Umbilical cord (tissue), 1 donor: ENCODE results near the gene MPP3. TPM values are rescaled to one million over a fixed set of nuclear protein-coding genes. Genes with fewer than 3 reads are reported as not detected.

Experiments
- total RNA-seq: library from RNA; depleted of rRNA; stranded (reverse); fragments of >200 nt; gene quantifications from one replicate; pipeline ENCODE4 v1.2.3, GENCODE V29; 2014; ENCODE audit warnings: low replicate concordance; ENCODE audit not compliant: insufficient read depth

The MPP3 gene
- total RNA-seq, 1 donor from 2014 or later, result 11.6 TPM

Other genes starting within 250 kb of the MPP3 start
- gene MEOX1, start 171.2 kb downstream of the MPP3 start, total RNA-seq, result 4.6 TPM
- 0.96 TPM for gene SOST, start 74.4 kb downstream of the MPP3 start, total RNA-seq
- gene DUSP3, start 54.2 kb downstream of the MPP3 start, total RNA-seq, result 57.5 TPM
- 1.4 TPM for gene CFAP97D1, start 52.7 kb downstream of the MPP3 start, total RNA-seq
- gene CD300LG, start 14.0 kb upstream of the MPP3 start, total RNA-seq, result not detected
- gene MPP2, start 74.4 kb upstream of the MPP3 start, total RNA-seq, result 5.5 TPM
- gene PPY, start 109.3 kb upstream of the MPP3 start, total RNA-seq, result not detected
- not detected for gene PYY, start 120.8 kb upstream of the MPP3 start, total RNA-seq
- gene NAGS, start 171.5 kb upstream of the MPP3 start, total RNA-seq, result 0.48 TPM
- 47.2 TPM for gene TMEM101, start 181.8 kb upstream of the MPP3 start, total RNA-seq
- gene LSM12, start 233.5 kb upstream of the MPP3 start, total RNA-seq, result 27.2 TPM
- 3.6 TPM for gene G6PC3, start 237.6 kb upstream of the MPP3 start, total RNA-seq